ENCODE data around the gene LRRK1.

DNA sequence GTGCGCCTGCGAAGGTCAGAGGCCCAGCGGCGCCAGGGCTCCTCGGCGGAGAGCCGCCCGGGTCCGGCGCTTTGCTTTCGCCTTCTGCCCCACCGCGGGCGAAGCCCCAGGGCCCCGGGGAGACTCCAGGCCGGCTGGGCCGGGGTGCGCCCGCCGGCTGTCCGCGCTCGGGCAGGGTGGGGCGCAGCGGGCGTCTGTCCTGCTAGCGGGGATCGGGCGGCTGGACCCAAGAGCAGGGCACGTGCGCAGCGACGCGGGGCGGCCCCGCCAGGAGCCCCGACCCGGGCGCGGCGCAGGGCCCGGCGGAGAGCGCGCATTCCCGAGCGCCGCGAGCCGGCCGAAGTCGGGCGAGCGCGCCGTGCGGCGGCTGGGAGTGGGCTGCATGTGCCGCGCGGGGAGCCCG, 40.1 kb upstream of the LRRK1 start:
- TF ChIP-seq, protein P1, sequence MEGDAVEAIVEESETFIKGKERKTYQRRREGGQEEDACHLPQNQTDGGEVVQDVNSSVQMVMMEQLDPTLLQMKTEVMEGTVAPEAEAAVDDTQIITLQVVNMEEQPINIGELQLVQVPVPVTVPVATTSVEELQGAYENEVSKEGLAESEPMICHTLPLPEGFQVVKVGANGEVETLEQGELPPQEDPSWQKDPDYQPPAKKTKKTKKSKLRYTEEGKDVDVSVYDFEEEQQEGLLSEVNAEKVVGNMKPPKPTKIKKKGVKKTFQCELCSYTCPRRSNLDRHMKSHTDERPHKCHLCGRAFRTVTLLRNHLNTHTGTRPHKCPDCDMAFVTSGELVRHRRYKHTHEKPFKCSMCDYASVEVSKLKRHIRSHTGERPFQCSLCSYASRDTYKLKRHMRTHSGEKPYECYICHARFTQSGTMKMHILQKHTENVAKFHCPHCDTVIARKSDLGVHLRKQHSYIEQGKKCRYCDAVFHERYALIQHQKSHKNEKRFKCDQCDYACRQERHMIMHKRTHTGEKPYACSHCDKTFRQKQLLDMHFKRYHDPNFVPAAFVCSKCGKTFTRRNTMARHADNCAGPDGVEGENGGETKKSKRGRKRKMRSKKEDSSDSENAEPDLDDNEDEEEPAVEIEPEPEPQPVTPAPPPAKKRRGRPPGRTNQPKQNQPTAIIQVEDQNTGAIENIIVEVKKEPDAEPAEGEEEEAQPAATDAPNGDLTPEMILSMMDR (IDR thresholded peaks at IDR 0.05; ENCODE audit: low read depth, low read length) = no peak
- no peak for TF ChIP-seq EZH2phosphoT487 (IDR thresholded peaks at IDR 0.05; ENCODE audit: low read depth)

Measured in OCI-LY3 (cell line).